UCSD-AML1 (cell line): ENCODE data around the gene ADAMTSL1.

Experiments used
- DNase-seq: peaks from one replicate; lab custom pipeline; 2025; ENCODE audit not compliant: unreplicated experiment; lab: John Stamatoyannopoulos, UW

ADAMTSL1 gene

DNA sequence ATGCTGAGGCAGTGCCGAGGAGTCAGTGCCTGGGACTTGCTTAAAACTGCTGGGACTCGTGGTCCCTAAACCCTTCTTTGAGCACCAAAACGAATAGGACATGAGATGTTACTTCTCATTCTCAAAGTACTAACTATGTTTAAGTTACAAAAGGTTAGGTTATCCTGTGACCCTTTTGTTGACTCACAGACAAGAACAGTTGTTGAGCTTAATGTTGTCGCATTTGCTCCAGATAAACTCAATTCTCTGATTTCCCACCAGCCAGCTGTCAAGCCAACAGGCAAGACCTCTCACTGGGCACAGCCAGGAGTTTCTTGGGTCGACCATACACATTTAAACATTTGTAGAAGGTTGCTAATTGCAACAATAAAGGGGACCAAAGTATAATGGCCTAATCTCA is 249.4 kb downstream of the ADAMTSL1 start:
- no peak for DNase-seq

DNA sequence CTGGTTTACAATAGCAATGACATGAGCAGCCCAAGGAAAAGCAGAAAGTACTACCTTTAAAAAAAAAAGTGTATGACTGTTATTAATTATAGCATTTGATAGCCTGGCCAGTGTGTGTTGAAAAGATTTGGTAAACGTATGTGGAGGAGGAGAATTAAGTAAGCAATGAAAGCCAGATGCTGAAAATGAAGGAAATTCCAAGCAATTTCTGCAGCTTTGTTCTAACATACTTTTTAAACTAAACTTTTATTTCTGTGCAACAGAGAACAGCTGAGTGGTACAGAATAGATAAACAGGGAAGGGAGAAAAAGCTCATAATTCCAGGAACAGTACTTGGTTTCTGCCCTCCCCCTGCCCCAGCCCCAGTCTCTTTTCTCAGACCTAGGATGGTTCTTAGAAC is 252.6 kb downstream of the ADAMTSL1 start:
- no peak for DNase-seq

DNA sequence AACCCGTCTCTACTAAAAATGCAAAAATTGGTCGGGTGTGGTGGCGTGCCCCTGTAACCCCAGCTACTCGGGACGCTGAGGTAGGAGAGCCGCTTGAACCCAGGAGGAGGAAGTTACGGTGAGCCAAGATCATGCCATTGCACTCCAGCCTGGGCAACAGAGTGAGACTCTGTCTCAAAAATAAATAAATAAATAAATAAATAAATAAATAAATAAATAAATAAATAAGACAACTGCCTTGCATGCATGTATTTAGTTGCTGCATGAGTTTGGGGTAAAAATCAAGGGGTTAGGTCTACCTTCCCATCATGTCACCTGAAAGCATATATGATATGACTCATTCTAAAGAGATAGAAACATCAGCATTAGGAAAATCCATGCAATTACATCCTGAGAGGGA is 254.0 kb downstream of the ADAMTSL1 start:
- DNase-seq: no peak

DNA sequence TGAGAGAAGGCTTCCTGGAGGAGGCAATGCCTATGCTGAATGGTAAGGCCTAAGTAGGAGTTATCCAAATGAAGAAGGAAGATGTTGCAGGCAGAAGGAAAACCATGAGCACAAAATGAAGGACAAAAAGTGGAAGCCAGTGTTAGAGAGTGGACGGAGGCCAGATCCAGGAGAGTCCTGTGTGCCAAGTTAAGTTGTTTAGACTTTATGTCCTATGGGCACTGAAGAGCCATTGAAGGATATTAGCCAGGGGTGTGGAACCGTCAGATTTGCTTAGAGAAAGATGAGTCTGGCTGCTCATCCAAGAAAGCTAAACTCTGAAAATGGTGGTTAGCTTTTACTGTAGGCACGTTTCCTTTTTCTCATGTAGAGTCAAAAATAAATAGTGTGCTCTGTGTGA is 254.7 kb downstream of the ADAMTSL1 start:
- DNase-seq: no peak

DNA sequence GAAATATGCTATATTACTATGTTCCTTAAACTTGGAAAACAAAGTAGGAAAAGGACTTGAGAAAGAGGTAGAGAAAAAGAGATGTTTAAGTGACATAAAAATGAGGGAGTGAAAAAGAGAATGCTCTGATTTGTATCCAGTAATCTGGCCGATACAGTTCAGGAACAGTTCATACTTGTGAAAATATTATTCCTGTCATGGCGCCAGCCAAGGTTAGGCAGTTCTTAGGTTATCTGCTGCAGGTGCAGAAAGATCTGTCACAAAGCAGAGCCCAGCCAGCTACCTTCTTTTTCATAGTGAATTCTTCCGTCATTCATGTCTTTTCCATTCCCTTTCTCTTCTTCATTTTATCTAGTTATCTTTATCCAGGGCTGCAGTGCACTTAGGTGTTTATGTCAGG is 256.3 kb downstream of the ADAMTSL1 start:
- no peak for DNase-seq

DNA sequence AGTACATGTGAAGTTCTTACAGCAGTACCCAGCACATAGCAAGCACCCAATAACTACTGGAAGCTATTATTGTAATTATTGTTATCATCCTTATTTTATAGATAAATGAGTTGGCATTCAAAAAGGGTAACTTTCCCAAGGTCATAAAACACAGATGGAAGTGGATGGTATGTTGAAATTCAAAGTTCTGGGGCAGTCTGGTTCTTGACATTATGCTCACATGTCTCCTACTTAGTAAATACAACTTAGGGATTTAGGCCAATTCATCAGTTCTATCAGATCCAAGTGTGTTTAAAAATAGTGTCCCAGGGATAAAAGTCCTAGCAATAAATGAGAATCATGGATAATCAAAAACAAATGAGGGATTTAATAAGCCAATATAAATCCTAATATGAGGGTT is 265.2 kb downstream of the ADAMTSL1 start:
- DNase-seq: no peak

DNA sequence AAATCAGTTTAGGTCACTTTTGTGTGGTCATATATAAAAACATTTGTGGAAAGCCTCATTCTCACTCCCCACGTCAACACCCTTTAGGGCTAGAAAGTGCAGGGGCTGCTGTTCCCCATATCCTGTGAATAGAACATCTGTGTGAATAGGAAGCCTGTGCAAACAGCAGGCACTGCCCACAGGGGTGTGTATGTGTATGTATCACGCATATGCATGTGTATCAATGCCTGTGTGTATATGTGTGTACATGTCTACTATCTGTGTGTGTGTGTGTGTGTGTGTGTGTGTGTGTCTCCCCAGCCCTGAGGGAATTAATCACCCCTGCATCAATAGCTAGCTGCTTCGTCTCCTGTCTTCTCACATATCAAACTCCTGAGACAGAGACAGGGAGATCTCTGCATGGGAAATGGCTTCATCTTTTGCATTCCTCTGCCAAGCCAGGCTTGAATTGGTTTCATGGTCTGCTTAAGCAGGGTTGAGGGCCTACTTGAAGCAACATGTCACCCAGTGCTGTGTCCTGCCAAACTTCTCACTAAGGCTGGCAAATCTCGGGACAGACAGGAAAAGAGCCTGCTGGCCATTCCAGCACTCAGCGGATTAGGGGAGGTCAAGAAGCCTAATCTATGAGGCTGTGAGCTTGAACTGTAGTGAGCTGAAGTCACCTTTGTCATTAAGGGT is 265.8 kb downstream of the ADAMTSL1 start:
- DNase-seq: no peak

DNA sequence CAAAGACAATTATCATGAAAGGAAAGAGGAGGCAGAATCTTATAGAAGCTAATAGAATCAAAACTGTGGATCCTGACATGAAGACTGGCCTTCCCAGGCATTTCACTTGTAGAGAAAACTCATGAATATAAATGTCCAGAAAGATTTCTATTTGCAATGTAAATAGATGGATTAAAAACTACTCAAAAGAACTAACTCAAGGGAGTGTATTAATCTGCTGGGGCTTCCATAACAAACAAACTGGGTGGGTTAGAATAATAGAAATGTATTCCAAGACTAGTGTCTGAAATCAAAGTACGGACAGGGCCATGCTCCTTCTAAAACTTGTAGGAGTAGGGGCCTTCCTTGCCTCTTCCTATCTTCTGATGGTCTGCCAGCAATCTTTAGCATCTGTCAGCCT is 267.4 kb downstream of the ADAMTSL1 start:
- DNase-seq: no peak

DNA sequence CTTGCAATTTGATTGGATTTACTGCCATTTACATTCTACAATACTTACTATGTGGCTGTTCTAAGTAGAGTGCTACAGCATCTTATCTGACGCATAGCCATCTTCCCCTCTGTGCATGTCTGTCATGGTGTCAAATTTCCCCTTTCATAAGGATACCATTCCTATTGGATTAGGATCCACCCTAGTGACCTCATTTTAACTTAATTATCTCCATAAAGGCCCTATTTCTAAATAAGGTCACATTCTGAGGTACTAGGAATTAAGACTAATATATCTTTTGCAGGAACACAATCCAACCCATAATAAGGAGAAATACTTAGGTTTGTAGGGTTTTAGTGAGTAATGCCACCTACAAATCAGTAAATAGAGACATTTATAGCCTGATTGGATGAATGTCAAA is 268.0 kb downstream of the ADAMTSL1 start:
- DNase-seq: no peak

DNA sequence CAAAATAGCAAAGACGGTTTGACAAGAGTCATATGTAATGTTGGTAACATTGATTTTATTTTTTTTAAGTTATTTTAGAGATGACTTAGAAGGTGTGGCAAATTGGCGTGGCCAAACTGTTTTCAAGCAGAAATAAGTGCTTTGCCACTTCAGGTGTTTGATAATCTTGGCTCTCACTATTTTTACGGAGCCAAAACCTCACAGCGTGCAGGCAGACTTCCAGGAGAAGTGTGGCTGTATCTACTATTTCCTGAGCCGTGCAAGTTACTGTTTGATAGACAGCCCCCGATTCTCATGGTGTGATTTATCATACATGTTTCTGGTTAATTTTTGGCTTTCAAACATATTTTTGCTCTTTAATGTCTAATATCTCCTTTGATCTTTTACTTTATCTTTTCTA is 269.5 kb downstream of the ADAMTSL1 start:
- DNase-seq: no peak

DNA sequence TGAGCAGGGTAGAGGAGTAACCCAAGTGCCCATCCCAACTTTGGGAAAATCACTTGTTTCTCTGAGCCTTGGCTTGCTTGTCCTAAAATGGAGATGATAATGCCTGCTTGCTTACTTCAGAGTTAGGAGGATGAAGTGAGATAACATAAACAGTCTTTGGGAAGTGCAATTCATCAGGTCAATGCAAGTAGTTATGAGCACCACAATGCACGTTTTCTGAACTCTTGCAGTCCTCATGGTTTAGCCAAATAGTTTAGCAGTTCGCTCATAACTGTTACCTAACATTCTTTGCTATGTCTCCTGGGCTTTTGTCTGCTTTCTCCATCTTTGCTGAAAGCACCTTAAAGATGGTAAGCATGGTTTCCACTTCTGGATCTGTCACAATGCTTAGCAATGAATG is 270.0 kb downstream of the ADAMTSL1 start:
- DNase-seq: no peak

DNA sequence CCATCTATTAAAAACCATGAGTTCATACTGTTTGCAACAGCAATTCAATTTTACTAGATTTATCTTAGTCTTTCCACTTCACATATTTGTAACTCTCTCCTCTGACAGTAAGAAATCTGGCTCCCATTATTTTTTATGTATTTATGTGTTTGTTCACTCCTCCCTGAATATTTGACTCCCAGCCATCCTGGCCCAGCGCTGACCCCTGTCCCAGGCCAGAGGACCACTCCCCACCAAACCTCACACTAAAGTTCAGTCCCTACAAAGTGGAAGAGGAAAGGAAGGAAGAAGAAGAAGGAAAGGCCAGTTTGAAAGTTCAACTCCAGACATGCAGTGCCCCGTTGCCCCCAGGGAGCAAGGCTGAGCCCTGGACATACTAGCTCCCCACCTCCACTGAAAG is 271.8 kb downstream of the ADAMTSL1 start:
- DNase-seq: no peak

DNA sequence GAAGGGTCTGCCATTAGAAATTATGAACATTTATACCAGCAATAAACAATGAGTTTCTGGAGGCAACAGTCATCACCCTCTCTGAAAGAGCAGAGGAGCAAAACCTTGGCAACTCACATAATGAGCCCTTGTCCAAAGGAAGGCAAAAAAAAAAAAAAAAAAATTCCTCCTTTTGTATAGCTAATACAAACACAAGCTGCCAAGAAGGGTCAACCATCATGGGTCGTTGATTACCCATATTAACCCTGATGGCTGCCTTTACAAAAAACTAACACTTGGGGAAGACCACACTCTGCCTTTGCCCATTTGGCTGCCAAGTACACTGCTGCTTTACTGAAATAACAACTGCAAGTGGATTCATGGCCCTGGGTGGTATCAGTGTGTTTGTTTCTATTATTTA is 272.7 kb downstream of the ADAMTSL1 start:
- no peak for DNase-seq

DNA sequence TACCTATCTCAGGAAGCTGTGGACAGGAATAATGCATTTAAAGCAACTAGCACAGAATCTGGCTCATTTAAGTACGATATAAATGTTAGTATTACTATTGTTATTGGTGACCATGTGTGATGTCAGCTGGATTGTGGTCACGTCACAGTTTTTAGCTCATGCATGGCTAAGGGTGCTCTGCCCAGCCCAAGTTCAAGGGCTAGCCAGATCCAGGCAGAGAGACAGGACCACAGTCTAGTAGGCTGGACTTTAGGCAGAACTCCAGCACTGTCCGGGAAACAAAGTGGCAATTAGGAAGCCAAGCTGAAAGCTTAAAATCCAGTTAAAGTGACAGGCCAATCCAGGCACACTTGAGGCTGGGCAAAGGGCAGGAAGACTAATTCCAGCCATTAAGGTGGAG is 273.6 kb downstream of the ADAMTSL1 start:
- DNase-seq: no peak

DNA sequence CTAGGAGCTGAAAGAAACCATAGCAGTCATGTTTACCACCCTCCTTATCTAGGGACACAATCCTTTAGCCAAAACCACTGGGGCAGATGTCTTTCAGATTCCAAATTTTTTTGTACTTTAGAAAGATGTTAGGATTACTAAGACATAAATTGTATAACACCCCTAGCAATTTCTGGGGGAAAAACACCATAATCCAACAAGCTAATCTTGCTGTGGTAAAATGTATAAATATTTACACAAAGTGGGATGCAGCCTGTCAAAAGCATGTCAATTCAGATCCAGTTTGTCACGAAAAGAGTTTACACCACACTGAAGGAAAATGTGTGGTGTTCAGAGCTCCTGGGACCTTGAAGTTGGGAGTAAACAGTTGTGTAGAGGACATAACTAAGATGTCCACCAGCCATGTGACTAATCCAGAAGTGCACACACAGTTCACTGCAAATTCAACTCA is 274.3 kb downstream of the ADAMTSL1 start:
- DNase-seq: no peak

DNA sequence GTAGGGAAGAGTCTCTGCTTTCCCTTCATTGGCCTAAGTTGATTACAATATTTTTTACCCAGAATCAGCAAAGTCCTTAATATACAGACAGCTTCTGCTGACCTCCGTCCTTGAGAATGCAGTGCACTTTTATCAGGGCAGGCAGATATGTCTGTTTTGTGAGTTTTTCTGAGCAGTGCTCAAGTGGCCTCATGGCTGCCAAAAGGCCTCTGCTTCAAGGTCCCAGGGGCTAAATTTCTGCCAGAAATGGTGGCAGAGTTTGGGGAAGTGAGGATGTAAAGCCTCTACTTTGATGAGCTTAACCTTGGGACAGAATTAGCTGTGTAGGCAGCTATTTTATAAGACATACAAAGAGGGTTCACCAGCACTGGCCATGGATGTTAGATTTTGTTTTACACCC is 275.8 kb downstream of the ADAMTSL1 start:
- DNase-seq: no peak

DNA sequence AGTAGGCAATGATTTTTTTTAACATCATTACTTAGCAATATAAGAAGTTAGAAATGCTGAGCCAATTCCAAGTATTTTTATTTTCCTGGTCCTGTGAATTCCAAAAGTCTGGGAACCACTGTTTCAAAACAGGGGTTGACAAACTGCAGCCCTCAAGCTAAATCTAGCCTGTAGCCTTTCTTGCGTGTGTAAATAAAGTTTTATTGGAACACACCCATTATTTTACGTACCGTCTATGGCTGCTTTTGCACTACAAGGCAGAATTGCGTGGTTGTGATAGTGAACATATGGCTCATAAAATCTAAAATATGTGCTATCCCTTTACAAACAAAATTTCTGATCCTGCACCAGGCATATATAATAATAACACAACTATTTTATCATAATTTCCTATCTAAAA is 280.0 kb downstream of the ADAMTSL1 start:
- DNase-seq: no peak

DNA sequence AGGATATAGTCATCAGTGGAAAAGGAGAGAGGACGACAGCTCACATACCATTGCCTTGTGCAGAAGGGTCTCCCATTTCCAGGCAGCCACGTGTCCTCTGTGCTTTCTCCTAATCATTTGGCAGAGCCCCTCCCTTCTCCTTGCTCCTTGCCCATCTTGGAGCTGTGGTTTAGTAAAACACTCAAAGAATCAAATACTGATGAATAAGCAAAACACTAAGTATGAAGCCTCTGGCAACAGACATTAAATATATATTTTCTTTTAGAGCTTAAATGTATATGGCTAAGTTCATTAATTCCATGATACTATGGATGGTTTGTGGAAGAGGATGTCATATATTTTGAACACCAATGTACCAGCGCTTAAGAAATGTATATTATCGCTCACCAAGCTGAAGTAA is 280.6 kb downstream of the ADAMTSL1 start:
- no peak for DNase-seq

DNA sequence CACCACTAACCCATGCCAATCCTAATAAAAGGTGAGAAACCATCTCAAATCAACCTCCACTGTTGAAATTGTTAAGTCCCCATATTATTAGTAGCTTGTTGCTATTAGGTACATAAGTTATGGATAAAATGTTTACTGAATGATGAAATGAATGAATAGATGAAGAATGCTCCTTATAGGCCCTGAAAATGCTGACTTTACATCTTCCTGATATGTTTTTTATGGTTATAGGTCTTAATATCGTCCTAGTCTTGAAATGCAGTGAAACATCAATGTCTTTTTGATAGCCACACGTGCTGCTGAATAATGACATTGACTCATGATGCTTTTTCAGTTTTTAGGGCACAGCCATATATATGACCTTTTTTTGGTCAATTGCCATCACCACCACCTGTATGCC is 281.3 kb downstream of the ADAMTSL1 start:
- no peak for DNase-seq

DNA sequence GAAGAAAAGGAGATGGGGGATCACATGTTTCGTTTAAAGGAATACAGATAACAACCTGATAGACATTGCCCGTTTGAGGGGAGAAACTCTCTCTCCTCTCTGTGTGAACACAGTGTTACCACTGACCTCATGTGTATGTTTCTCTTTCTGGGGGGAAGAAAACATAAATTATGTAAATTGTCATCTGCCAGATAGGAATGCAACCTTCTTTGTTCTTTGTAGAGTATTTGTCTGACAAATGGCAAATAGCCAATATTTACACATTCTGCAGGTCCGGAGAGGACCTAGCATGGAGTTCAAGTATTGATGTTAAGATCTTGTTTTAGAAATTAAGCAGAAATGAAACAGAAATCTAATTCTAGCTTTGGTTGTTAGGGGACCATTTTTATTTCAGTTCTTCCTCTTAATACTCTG is 282.8 kb downstream of the ADAMTSL1 start:
- no peak for DNase-seq

DNA sequence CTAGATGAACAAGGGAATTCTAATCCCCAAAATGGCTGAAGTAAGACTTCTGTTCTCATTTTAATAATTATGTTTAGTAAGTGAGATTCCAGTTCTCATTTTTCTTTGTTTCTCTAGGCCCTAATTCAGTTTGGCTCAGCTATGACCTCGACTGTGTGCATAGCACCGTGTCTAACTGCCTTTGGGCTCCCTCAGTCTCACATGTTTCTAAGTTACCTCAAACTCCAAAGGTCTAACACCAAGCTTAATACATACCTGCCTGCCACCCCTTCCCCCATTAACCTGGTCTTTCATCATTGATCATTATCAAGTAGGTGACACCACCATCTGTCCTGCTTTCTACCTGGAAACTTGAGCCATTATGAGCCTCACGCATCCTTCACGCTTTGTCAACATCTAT is 285.9 kb downstream of the ADAMTSL1 start:
- no peak for DNase-seq

DNA sequence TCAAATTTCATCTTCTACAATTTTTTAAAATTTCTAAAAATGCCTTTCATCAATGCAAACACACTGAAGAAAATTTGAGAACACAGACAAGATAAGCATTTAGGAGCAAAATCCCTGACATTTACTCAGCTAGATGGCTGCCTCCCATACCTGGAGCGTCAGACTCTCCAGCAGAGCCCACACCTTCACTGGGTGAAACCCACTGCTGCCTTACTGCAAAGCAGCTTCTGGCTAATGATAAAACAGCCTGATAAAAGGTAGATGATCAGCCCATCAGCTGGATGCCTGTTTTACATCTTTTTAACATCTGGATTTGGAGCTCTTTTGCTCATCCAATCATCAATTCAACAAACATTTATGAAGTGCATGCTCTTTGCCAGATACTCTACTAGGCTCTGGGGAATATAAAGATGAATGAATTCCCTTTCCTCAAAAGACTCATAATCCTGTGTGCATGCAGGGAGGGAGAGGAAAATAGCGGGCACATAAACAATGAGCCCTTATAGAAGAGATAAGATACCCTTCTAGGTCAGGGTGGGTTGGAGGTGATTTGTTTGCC is 287.9 kb downstream of the ADAMTSL1 start:
- no peak for DNase-seq

DNA sequence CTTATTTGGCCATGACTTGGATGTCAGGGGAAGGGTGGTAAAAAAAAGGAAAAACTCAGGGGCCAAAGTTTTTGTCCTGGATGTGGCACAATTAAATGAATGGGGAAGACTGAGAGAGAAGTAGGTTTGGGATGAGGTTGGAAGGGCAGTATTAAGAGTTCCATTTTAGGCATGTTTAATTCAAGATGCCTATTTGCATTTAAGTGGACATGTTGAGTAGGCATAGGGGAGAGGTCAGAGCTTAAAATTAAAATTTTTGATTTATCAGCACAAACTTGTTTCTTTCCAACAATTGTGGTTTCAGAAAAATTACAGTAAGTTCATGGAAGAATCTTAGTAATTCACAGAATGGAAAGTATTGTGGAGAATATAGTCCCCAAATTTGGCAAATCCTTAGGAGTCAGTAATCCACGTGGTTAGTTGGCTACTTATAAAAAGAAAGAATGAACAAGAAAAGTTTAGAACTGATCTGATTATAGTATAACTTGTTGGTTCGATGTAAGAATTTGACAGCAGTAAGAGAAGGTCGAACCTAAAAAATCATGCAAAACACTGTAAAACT is 293.1 kb downstream of the ADAMTSL1 start:
- no peak for DNase-seq
